ENCODE data around the gene HOXC5.
"Not testable (repeated sequence)": the region's sequence is repeated elsewhere in the genome, so short reads cannot be mapped to it uniquely, and the experiment has no call there.

HOXC5 gene

DNA sequence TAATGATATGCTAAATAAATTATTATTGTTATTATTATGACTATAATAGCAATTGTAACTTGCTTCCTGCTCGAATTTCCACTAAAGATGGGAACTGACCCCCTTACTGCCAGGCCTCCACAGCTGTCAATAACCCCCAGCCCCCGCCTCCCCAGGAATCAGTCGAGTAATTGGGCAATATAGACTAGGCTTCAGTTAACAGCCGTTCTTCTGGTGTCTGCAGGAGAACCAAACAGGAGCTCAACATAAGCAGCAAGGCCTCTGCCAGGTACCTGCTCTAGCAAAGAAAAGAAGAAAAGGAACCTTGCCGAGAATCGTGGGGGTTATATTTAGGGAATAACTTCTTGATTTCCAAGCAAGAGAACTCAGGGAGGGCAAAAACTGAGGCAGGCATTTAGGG is 42.6 kb downstream of the HOXC5 start:
- no peak for DNase-seq

DNA sequence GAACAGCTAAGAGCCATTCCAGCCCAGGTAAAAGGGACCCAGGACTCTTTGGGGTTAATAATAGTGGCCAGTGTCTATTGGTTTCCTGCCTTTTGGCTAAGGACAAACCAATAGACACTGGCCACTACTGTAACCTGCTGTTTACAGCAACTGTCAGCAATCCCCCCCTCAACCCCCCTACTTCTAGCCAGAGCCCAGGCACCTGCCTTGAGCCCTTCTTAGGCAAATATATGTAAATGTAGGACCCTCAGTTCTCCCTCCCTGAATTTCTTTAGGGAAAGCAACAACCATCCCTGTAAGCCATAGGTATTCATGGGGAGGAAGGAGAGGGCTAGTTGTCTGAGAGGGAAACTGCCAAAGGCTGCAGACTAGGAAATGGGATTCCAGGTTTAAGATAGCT is 43.1 kb downstream of the HOXC5 start:
- no peak for DNase-seq

- not testable (repeated sequence) for DNase-seq
Measured at GRCh38 chr12:54077843-54078242, 45.0 kb downstream of the HOXC5 start.

DNA sequence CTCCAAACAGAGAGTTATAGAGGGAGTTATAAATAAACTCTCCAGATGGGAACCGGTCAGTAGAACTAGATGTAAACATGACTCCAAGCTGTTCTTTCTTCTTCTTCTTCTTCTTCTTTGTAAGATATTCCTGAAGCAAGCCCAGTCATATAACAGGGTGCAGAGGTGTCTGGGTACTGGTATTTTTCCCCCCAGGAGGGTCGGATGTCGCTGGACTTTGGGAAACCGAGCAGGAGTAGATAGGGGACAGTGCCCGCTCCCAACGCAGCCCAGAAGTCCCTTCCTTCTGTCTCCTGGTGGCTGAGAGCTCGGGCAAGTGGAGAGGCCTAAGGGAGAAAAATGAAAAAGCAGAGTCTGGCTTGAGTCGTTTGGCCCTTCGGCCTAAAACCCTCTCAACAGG is 46.3 kb downstream of the HOXC5 start:
- DNase-seq = not testable (repeated sequence)

GRCh38 chr12:54080008-54080924 is 47.4 kb downstream of the HOXC5 start:
- not testable (repeated sequence) for DNase-seq

GRCh38 chr12:54081053-54081514 is 48.2 kb downstream of the HOXC5 start:
- not testable (repeated sequence) for DNase-seq

DNA sequence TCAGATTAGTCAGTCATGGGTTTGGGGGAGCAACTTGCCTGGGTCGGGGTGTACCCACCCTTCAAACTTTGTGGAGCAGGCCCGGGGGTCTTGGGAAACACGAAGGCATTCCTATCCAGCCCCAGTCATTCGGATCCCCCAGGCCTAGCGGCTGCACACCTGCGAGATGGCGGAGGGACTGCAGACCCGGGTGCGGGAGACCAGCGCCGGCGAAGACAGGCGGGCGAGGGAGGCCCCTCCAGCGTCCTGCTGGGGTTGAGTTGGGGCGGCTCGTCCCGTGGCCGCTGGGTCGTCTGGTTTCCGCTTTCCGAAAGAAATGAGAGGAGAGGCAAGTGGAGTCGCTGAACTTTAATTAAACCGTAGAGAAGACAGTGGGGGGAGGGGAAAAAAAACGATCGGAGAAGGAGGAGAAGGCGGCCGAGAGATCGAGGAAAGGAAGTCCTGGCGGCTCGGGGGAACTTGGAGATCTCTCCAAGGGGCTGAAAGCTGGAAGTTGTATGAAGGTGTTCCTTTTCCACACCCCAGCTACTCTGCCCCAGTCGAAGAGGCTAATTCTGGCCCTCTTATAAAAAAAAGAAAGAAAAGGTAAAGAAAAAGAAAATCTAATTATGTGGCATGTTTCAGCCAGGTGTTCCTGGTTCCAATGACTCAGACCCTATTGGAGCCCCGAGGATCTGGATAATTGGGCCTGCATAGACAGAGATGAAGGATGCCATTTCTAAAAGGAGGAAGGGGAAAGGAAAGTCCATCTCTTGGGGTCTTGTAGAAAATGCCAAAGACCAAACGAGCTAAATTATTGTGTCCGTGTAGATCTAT is 48.9 kb downstream of the HOXC5 start:
- not testable (repeated sequence) for DNase-seq

GRCh38 chr12:54082397-54082892 is 49.6 kb downstream of the HOXC5 start:
- no peak for DNase-seq
